Endothelial cell of umbilical vein (primary cell): ENCODE results near the gene STON2.

Source experiments
- EZH2 ChIP-seq: IDR thresholded peaks from 2 replicates; pipeline ENCODE4 v1.6.1; 2012; ENCODE audit warnings: borderline replicate concordance, low read depth, mild to moderate bottlenecking, moderate library complexity, low read length, inconsistent platforms; ENCODE audit not compliant: severe bottlenecking
- FOS ChIP-seq: IDR thresholded peaks from 2 replicates; pipeline ENCODE4 v1.6.1; 2011; ENCODE audit warnings: mild to moderate bottlenecking, low read length, moderate library complexity, borderline replicate concordance; ENCODE audit not compliant: insufficient read depth
- GATA2 ChIP-seq: IDR thresholded peaks from 2 replicates; pipeline ENCODE4 v1.7.0; 2011; ENCODE audit warnings: low read depth, mild to moderate bottlenecking, moderate library complexity, mixed read lengths, low read length; ENCODE audit not compliant: insufficient read length, insufficient read depth
- JUN ChIP-seq: IDR thresholded peaks from 2 replicates; pipeline ENCODE4 v1.6.1; 2011; ENCODE audit warnings: borderline replicate concordance, low read depth; ENCODE audit not compliant: insufficient read length, insufficient read depth
- MYC ChIP-seq: IDR thresholded peaks from one replicate; pipeline ENCODE4 v1.6.1; 2011; ENCODE audit warnings: mild to moderate bottlenecking, low read depth, low read length
- POLR2A ChIP-seq: IDR thresholded peaks from 2 replicates; pipeline ENCODE4 v1.6.1; 2012; ENCODE audit warnings: low read depth, mild to moderate bottlenecking, control low read depth, low read length
- POLR2AphosphoS5 ChIP-seq: IDR thresholded peaks from 2 replicates; pipeline ENCODE4 v1.6.1; 2012; ENCODE audit warnings: low read depth, mild to moderate bottlenecking, control low read depth, low read length, moderate library complexity; ENCODE audit not compliant: insufficient read depth
- TF ChIP-seq, protein P1 (sequence below), 2 donors: IDR thresholded peaks; 1 replicate in 1 of 2; 2 replicates in 1 of 2; pipeline ENCODE4 v1.5.1; 2011; ENCODE audit warnings: low read length in 2 of 2, mild to moderate bottlenecking in 2 of 2, moderate library complexity in 2 of 2, control low read depth in 1 of 2, inconsistent platforms in 1 of 2, low read depth in 1 of 2; ENCODE audit not compliant: insufficient read depth in 1 of 2; ENCODE audit errors: extremely low read depth in 1 of 2
- TF ChIP-seq, protein P2 (sequence below): IDR thresholded peaks from 2 replicates; pipeline ENCODE4 v1.6.1; 2011; ENCODE audit not compliant: insufficient read depth, insufficient read length

DNA sequence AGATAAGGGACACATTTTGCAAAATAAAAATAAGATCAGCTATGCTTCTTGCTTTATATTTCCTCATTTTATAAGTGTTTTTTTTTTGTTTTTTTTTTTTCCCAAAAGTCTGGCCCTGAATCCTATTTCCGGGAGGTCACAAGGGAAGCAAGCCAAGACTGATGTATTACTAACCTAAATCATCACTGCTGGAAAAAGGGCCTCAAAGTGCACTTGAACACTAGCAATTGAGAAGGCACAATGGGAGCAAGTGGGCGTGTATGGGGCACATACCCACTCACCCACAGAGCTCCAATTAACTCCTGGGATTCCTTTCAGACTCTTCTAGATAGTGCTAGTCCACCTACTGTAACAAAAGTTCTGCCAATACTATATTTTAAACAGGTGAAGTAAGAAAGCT lies 58.8 kb downstream of the STON2 start:
- TF ChIP-seq POLR2A (no peak), POLR2AphosphoS5 (no peak), JUN (no peak), EZH2 (no peak), MYC (no peak), GATA2 (no peak), FOS (no peak)
- TF ChIP-seq, protein P1, sequence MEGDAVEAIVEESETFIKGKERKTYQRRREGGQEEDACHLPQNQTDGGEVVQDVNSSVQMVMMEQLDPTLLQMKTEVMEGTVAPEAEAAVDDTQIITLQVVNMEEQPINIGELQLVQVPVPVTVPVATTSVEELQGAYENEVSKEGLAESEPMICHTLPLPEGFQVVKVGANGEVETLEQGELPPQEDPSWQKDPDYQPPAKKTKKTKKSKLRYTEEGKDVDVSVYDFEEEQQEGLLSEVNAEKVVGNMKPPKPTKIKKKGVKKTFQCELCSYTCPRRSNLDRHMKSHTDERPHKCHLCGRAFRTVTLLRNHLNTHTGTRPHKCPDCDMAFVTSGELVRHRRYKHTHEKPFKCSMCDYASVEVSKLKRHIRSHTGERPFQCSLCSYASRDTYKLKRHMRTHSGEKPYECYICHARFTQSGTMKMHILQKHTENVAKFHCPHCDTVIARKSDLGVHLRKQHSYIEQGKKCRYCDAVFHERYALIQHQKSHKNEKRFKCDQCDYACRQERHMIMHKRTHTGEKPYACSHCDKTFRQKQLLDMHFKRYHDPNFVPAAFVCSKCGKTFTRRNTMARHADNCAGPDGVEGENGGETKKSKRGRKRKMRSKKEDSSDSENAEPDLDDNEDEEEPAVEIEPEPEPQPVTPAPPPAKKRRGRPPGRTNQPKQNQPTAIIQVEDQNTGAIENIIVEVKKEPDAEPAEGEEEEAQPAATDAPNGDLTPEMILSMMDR (IDR thresholded peaks at IDR 0.05; ENCODE audit: extremely low read depth in 1 of 2, insufficient read depth in 1 of 2, low read depth in 1 of 2, low read length in 2 of 2), result no peak
- TF ChIP-seq, protein P2, sequence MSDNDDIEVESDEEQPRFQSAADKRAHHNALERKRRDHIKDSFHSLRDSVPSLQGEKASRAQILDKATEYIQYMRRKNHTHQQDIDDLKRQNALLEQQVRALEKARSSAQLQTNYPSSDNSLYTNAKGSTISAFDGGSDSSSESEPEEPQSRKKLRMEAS, result no peak
